ENCODE data around the gene BRSK1. TPM values are rescaled to one million over a fixed set of nuclear protein-coding genes. Genes with fewer than 3 reads are reported as not detected.

Gene BRSK1
- total RNA-seq, 2 experiments from 2014 or later: 5.6 to 6.4 TPM

DNA sequence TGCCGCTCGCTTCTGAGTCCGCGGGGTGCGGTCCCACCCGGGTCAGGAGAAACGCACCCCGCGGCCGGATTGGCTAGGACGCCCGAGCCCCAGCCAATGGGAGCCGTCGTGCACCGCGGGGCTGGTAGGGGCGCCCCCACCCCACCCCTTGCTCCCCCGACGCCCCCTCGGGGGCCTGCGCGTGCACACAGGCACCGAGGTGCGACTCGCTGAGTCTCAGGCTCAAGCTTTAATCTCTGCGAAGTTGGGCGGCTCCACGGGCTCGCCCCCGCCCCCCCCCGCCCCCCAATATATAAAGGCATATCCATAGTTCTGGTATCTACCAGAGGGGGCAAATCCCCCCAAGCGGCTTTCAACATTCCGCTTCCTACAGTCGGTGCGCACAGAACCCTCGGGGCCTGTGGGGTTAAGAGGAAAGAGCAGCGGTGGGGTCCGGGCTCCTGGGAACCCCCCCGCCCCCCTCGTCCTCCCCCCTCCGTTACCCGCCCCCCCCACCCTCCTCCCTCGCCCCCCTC is 71.0 kb downstream of the BRSK1 start, which contains the start of gene COX6B2:
Gene COX6B2 (minus strand): TSS at position 22 of the 515 bp plus-strand sequence. CDS start 198 bp downstream, outside the sequence.
- Mint-ChIP-seq H3K9me3 (no peaks in the 10 kb centered on the region), H3K36me3 (no peaks in the 10 kb centered on the region), H3K27me3 (peaks cover 62% of the 10 kb centered on the region), H3K4me3 (peak within 1 kb of the TSS; percentile 70), H3K27ac (no peak within 1 kb of the TSS), H3K4me1 (peaks cover 13% of the 10 kb centered on the region)
- no peak for DNase-seq

DNA sequence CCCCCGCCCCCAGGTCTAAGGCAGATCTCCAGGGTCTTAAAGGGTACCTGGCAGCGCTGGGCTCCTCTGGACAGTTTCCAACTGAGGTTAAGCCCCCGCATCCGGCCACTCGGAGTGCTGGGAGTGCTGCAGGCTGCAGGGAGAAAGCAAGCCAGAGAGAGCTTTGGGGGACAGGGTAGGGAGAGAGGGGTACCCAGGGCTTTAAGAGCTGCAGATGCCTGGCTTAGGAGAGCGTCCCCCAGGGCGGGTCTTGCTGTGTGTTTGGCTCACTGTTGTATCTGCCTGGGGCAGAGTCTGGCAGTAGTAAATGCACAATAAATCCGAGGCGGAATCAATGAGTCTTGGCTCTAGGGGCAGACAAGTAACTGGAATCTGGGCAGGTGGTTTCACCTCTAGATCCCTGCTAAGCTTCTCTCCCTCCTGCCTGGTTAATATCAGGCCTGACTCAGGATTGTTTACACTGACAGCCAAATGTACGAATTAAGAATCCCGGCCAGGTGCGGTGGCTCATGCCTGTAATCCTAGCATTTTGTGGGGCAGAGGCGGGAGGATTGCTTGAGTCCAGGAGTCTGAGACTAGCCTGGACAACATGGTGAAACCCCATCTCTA is 71.5 kb downstream of the BRSK1 start:
- no peak overlapping the region for H3K4me3 Mint-ChIP-seq
- H3K27me3 Mint-ChIP-seq: peaks cover 62% of the 10 kb centered on the region

DNA sequence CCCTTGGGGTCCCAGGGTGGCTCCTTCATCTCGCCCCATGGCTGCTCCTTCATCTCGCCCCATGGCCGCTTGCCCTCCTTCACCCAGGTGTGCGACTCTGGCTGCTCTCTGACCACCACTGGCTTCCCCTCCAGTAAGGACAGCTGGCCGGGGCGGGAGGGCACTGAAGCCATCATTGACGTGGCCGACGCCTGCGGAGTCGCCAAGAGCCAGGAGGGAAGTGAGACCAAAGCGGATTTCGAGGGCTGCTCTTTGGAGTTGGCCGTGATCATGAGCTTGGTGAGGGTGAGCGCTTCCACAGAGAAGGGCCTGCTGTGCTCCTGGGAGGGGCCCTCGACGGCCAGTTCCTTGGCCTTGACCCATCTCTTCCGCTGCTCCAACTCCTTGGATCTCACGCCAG is 74.7 kb downstream of the BRSK1 start:
- Mint-ChIP-seq H3K9me3 (no peaks in the 10 kb centered on the region), H3K36me3 (no peaks in the 10 kb centered on the region), H3K27me3 (peaks cover 35% of the 10 kb centered on the region), H3K4me3 (no peak overlapping the region), H3K4me1 (peaks cover 2% of the 10 kb centered on the region), H3K27ac (no peak overlapping the region)
- no peak for DNase-seq

More for the DNA sequence above, 71.5 kb downstream of the BRSK1 start:
- Mint-ChIP-seq H3K27ac (no peak overlapping the region), H3K36me3 (no peaks in the 10 kb centered on the region), H3K4me1 (peaks cover 13% of the 10 kb centered on the region), H3K9me3 (no peaks in the 10 kb centered on the region)
- no peak for DNase-seq

DNA sequence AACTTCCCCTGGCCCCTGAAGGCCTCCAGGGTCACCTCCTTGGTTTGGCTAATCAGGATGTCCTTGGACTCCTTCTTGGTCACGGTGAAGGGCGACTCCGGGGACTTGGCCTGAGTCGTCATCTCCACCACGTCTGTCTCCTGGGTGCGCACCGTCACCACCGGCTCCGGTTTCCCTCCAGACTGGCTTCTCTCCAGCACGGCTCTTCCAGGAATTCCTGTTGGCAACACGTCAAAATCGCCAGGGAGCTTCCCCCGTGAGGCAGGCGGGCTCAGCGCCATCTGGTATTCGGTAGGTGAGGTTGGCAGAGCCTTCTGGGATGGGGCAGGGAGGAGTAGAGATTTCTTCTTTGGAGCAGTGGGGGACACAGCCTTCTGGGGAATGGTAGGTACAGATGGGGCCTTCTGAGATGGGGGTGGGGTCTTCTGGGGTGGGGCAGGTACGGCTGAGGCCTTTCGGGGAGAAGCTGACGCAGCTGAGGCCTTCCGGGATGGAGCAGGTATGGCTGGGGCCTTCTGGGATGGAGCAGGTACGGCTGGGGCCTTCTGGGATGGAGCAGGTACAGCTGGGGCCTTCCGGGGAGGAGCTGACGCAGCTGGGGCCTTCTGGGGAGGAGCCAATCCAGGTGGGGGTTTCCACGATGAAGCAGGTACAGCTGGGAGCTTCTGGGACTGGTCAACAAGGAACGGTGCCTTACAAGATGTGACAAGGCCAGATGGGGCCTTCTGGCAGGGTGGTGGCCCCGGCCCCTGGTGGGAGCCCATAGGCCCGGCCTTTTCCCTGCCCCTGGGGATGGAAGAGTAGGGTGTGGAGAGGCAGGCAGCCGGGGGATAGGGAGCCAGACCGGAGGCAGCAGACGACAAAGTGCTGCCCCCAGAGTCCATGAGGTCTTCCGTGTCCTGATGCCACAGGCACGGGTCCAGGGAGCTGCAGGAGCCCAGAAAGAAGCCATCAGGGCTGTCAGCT is 75.4 kb downstream of the BRSK1 start:
- H3K27me3 Mint-ChIP-seq: peaks cover 28% of the 10 kb centered on the region
- no peak overlapping the region for H3K4me3 Mint-ChIP-seq
- H3K4me1 Mint-ChIP-seq: no peaks in the 10 kb centered on the region
- H3K9me3 Mint-ChIP-seq: no peaks in the 10 kb centered on the region
- H3K27ac Mint-ChIP-seq: no peak overlapping the region
- H3K36me3 Mint-ChIP-seq: no peaks in the 10 kb centered on the region
- DNase-seq: no peak

DNA sequence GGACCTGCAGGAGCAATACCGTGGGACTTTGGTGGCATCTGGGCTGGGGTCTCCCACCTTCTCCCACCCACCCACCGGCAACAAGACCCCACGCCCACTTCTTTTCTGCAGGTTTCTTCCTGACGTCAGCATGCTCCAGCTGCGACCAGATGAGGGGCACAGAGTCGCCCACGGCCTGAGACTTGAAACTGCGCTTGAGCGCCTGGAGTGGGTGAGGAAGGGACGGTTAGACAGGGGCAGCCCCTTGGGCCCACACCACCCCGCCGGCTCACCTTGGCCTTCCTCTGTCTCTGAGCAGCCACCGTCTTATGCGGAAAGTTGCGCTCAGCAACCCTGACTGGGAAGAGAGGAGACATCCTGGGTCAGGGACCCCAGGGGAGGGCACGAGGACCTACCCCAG is 77.1 kb downstream of the BRSK1 start:
- Mint-ChIP-seq H3K4me3 (no peak overlapping the region), H3K4me1 (no peaks in the 10 kb centered on the region), H3K27me3 (peaks cover 15% of the 10 kb centered on the region), H3K9me3 (no peaks in the 10 kb centered on the region), H3K27ac (no peak overlapping the region), H3K36me3 (no peaks in the 10 kb centered on the region)
- no peak for DNase-seq

Other genes with a start within 250 kb of the BRSK1 start
- gene GP6, start 245.7 kb upstream of the BRSK1 start, total RNA-seq: not detected
- gene RDH13, start 220.8 kb upstream of the BRSK1 start, total RNA-seq: 10 to 100 TPM; 21.7 to 24.0 TPM
- gene EPS8L1, start 208.1 kb upstream of the BRSK1 start, total RNA-seq: 1 to 10 TPM; 1.3 to 1.5 TPM
- 10 to 100 TPM; 67.2 to 73.5 TPM for gene PPP1R12C, start 166.4 kb upstream of the BRSK1 start, total RNA-seq
- gene TNNT1, start 134.8 kb upstream of the BRSK1 start, total RNA-seq: not detected
- gene TNNI3, start 126.3 kb upstream of the BRSK1 start, total RNA-seq: under 1 TPM in 1 of 2 experiments, not detected in 1; 0.25 TPM
- not detected for gene DNAAF3, start 117.4 kb upstream of the BRSK1 start, total RNA-seq
- not detected for gene SYT5, start 103.7 kb upstream of the BRSK1 start, total RNA-seq
- not detected for gene PTPRH, start 74.5 kb upstream of the BRSK1 start, total RNA-seq
- 1 to 10 TPM; 7.3 to 7.9 TPM for gene TMEM86B, start 55.2 kb upstream of the BRSK1 start, total RNA-seq
- 100 to 1,000 TPM; 226 to 227 TPM for gene PPP6R1, start 25.0 kb upstream of the BRSK1 start, total RNA-seq
- gene HSPBP1, start 3.9 kb upstream of the BRSK1 start, total RNA-seq: 10 to 100 TPM; 68.0 to 69.7 TPM
- not detected for gene TMEM150B, start 41.3 kb downstream of the BRSK1 start, total RNA-seq
- 10 to 100 TPM; 14.9 to 15.4 TPM for gene KMT5C, start 55.9 kb downstream of the BRSK1 start, total RNA-seq
- gene COX6B2, start 70.7 kb downstream of the BRSK1 start, total RNA-seq: not detected
- not detected for gene GARIN5B, start 79.3 kb downstream of the BRSK1 start, total RNA-seq
- not detected for gene IL11, start 86.5 kb downstream of the BRSK1 start, total RNA-seq
- not detected for gene TMEM190, start 92.8 kb downstream of the BRSK1 start, total RNA-seq
- gene TMEM238, start 100.3 kb downstream of the BRSK1 start, total RNA-seq: 10 to 100 TPM; 10.1 to 10.8 TPM
- gene RPL28, start 101.9 kb downstream of the BRSK1 start, total RNA-seq: 1,000 to 10,000 TPM; 2,585 to 2,613 TPM
- gene UBE2S, start 123.8 kb downstream of the BRSK1 start, total RNA-seq: 100 to 1,000 TPM; 323 to 325 TPM
- gene SHISA7, start 159.3 kb downstream of the BRSK1 start, total RNA-seq: not detected
- gene ISOC2, start 177.6 kb downstream of the BRSK1 start, total RNA-seq: 10 to 100 TPM; 35.7 to 37.5 TPM
- not detected for gene C19orf85, start 180.8 kb downstream of the BRSK1 start, total RNA-seq
- gene ZNF628, start 192.6 kb downstream of the BRSK1 start, total RNA-seq: 10 to 100 TPM in 1 of 2 experiments, 1 to 10 TPM in 1; 8.8 to 10.3 TPM
- 10 to 100 TPM; 24.8 to 24.9 TPM for gene NAT14, start 201.2 kb downstream of the BRSK1 start, total RNA-seq
- 1 to 10 TPM in 1 of 2 experiments, under 1 TPM in 1; 0.46 to 1.4 TPM for gene SSC5D, start 204.4 kb downstream of the BRSK1 start, total RNA-seq

All from activated naive CD8-positive, alpha-beta T cell treated with anti-CD3 and anti-CD28 coated beads for 36 hours (primary cell).